Fibroblast of villous mesenchyme (primary cell): ENCODE data around the gene ZNF628. TPM values are rescaled to one million over a fixed set of nuclear protein-coding genes. Genes with fewer than 3 reads are reported as not detected.

Experiments
- DNase-seq: peaks from one replicate; pipeline ENCODE4 v3.0.0-alpha.2; 2010; ENCODE audit warnings: low read depth
- H3K4me3 ChIP-seq: 2 replicates; pipeline ENCODE4 v1.5.1; 2011; ENCODE audit warnings: low read depth, mild to moderate bottlenecking, low read length
- CTCF ChIP-seq: IDR thresholded peaks from 2 replicates; pipeline ENCODE4 v1.5.1; 2012; ENCODE audit warnings: low read depth, mild to moderate bottlenecking, low read length; ENCODE audit not compliant: insufficient read depth
- total RNA-seq: library from RNA; depleted of rRNA; stranded (reverse); fragments of >200 nt; gene quantifications from 2 replicates; pipeline ENCODE4 v1.2.3, GENCODE V29; 2012

ZNF628 gene
- total RNA-seq, 1 donor = 0.86 TPM

GRCh38 chr19:55449469-55449868 is 26.9 kb upstream of the ZNF628 start:
- TF ChIP-seq CTCF = no peak
- H3K4me3 ChIP-seq = no peak overlapping the region
- no peak for DNase-seq

GRCh38 chr19:55451163-55451964 is 25.1 kb upstream of the ZNF628 start:
- no peak for DNase-seq
- TF ChIP-seq CTCF = no peak
- H3K4me3 ChIP-seq = no peak overlapping the region

- DNase-seq = no peak
- TF ChIP-seq CTCF = no peak
- H3K4me3 ChIP-seq = no peak overlapping the region
These were observed 24.3 kb upstream of the ZNF628 start for GRCh38 chr19:55451965-55452748.

- no peak for TF ChIP-seq CTCF
- peak; percentile 65 for DNase-seq
These were observed 23.6 kb upstream of the ZNF628 start for GRCh38 chr19:55452749-55453346.

GRCh38 chr19:55453511-55454260 is 22.7 kb upstream of the ZNF628 start:
- H3K4me3 ChIP-seq = no peak overlapping the region
- DNase-seq = no peak
- no peak for TF ChIP-seq CTCF

More at GRCh38 chr19:55452749-55453346, 23.6 kb upstream of the ZNF628 start:
- no peak overlapping the region for H3K4me3 ChIP-seq

GRCh38 chr19:55454787-55455243 is 21.6 kb upstream of the ZNF628 start:
- DNase-seq = peak; percentile 29
- peak; percentile 76 for TF ChIP-seq CTCF
- no peak overlapping the region for H3K4me3 ChIP-seq
